T-cell (primary cell): ENCODE measurements around the gene MED17. TPM values are rescaled to one million over a fixed set of nuclear protein-coding genes. Genes with fewer than 3 reads are reported as not detected.
A peak's percentile ranks its signal among the peaks of the same experiment; 100 is the strongest.

ENCODE experiments used
- ATAC-seq, 4 experiments: fragments of 200-7000 bp in 3 of 4; fragments of 150-1000 bp in 1 of 4; cut with Tn5 transposase; replicated peaks in 1 of 4; 1 replicate in 3 of 4; 2 replicates in 1 of 4; pipeline ENCODE4 v1.10.0; 2021; ENCODE audit warnings: moderate library complexity in 3 of 4, mild to moderate bottlenecking in 2 of 4, moderate number of reproducible peaks in 1 of 4
- CTCF ChIA-PET, 2 donors: fragments of 300-600 bp; sonication (Branson Sonifier 250); formaldehyde crosslinking; loops; one replicate each; lab custom pipeline; 2022; ENCODE audit warnings: antibody characterized with exemption in 2 of 2; lab: Charles Lee
- POLR2A ChIA-PET, 2 donors: fragments of 300-600 bp; sonication (Branson Sonifier 250); formaldehyde crosslinking; loops; one replicate each; lab custom pipeline; 2022; ENCODE audit warnings: antibody characterized with exemption in 2 of 2; lab: Charles Lee
- DNase-seq, 35 experiments: peaks; one replicate each; pipeline versions ENCODE4 v3.0.0 to v3.0.0-alpha.2; 2013 to 2023
- H3K27ac ChIP-seq: one replicate; pipeline ENCODE4 v1.5.1; 2013; ENCODE audit warnings: low read length
- H3K27me3 ChIP-seq, 2 experiments: replicated peaks in 1 of 2; 1 replicate in 1 of 2; 2 replicates in 1 of 2; pipeline versions ENCODE4 v1.6.1 to v1.7.0; 2013; ENCODE audit warnings: low read length in 1 of 2, mixed read lengths in 1 of 2; ENCODE audit not compliant: control insufficient read depth in 2 of 2, insufficient read depth in 2 of 2; ENCODE audit errors: extremely low read depth in 1 of 2
- H3K36me3 ChIP-seq, 2 donors: 1 replicate in 1 of 2; 2 replicates in 1 of 2; pipeline versions ENCODE4 v1.6.1 to v1.7.0; 2013; ENCODE audit warnings: low read length in 1 of 2; ENCODE audit not compliant: control insufficient read depth in 2 of 2, insufficient read depth in 1 of 2; ENCODE audit errors: extremely low read depth in 1 of 2
- H3K4me1 ChIP-seq, 2 experiments: 1 replicate in 1 of 2; 2 replicates in 1 of 2; pipeline versions ENCODE4 v1.6.1 to v1.7.0; 2013; ENCODE audit warnings: low read length in 2 of 2, mixed read lengths in 1 of 2; ENCODE audit not compliant: insufficient read depth in 2 of 2, control insufficient read depth in 1 of 2; ENCODE audit errors: extremely low read depth in 1 of 2
- H3K4me3 ChIP-seq, 2 donors: 1 replicate in 1 of 2; 2 replicates in 1 of 2; pipeline versions ENCODE4 v1.5.1 to v1.7.0; 2013; ENCODE audit warnings: mild to moderate bottlenecking in 2 of 2, low read length in 1 of 2, moderate library complexity in 1 of 2; ENCODE audit not compliant: control insufficient read depth in 1 of 2; ENCODE audit errors: extremely low read depth in 1 of 2
- H3K9me3 ChIP-seq: 2 replicates; pipeline ENCODE4 v1.7.0; 2013
- H3K27ac Mint-ChIP-seq, 2 donors: one replicate each; pipeline ENCODE4 v1.8.0; 2020 to 2021; ENCODE audit warnings: mild to moderate bottlenecking in 2 of 2, mixed read lengths in 2 of 2
- H3K27me3 Mint-ChIP-seq, 2 donors: one replicate each; pipeline ENCODE4 v1.8.0; 2021 to 2022; ENCODE audit warnings: mixed read lengths in 2 of 2
- H3K36me3 Mint-ChIP-seq: one replicate; pipeline ENCODE4 v1.8.0; 2021; ENCODE audit warnings: mixed read lengths
- H3K4me1 Mint-ChIP-seq, 3 donors: one replicate each; pipeline ENCODE4 v1.8.0; 2020 to 2022; ENCODE audit warnings: mixed read lengths in 3 of 3, mild to moderate bottlenecking in 1 of 3
- H3K4me3 Mint-ChIP-seq, 3 donors: one replicate each; pipeline ENCODE4 v1.8.0; 2020 to 2022; ENCODE audit warnings: mild to moderate bottlenecking in 3 of 3, mixed read lengths in 3 of 3, moderate library complexity in 3 of 3
- H3K9me3 Mint-ChIP-seq, 3 donors: one replicate each; pipeline ENCODE4 v1.8.0; 2020 to 2022; ENCODE audit warnings: mixed read lengths in 3 of 3
- WGBS: methylation state at CpG from one replicate; pipeline ENCODE4 v1.1.5; 2013; ENCODE audit warnings: missing lambda C conversion rate; ENCODE audit not compliant: insufficient coverage; 5-methylcytosine and 5-hydroxymethylcytosine counted together
- total RNA-seq, 35 experiments: library from RNA in 6 of 35; stranded (reverse) in 6 of 35; fragments of 120-200 nt in 1 of 35; gene quantifications; one replicate each; pipeline versions ENCODE4 v1.2.1 to v1.2.4 and lab custom pipeline; 2013 to 2026

The MED17 gene
- total RNA-seq, 5 donors from 2014 or later (not counting 1 experiment from before 2014, with no cell fraction given): 64.1 to 71.7 (median 67.1) TPM

DNA sequence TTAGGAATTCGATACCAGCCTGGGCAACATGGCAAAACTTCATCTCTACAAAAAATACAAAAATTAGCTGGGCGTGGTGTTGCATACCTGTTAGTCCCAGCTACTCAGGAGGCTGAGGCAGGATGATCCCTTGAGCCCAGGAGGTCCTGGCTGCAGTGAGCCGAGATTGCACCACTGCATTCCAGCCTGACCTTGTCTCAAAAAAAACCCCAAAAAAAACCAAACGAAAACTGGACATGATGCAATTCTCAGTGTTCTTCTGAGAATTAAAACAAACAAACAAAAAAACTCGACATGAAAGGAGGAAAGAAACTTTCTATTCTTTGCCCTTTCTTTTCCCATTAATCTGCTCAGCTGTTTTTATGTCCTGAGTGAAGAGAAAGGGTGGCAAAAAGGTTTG, 7.4 kb downstream of the MED17 start:
- Mint-ChIP-seq H3K4me1 (peaks cover 25 to 31% (median 27%) of the 10 kb centered on the region in 3 donors), H3K4me3 (no peak overlapping the region), H3K27ac (no peak overlapping the region), H3K36me3 (peaks cover 66% of the 10 kb centered on the region), H3K9me3 (no peaks in the 10 kb centered on the region), H3K27me3 (no peaks in the 10 kb centered on the region)
- ChIA-PET POLR2A (interaction anchor here in 1 of 2 donors (1.0 kb wide), 2 partner anchors 9 to 51 kb away, joined by 3 read pairs; no protein-coding TSS in a partner anchor), CTCF (no interaction called here)
- WGBS: 100% methylated on average over 3 of the region's 5 CpGs
- DNase-seq (no peak), ATAC-seq (no peak)
- Histone ChIP-seq H3K4me3 (no peak overlapping the region), H3K27ac (no peak overlapping the region), H3K36me3 (peaks cover 0 to 77% of the 10 kb centered on the region in 2 donors), H3K4me1 (peaks cover 4 to 7% of the 10 kb centered on the region in 2 experiments), H3K9me3 (no peaks in the 10 kb centered on the region), H3K27me3 (no peaks in the 10 kb centered on the region)

DNA sequence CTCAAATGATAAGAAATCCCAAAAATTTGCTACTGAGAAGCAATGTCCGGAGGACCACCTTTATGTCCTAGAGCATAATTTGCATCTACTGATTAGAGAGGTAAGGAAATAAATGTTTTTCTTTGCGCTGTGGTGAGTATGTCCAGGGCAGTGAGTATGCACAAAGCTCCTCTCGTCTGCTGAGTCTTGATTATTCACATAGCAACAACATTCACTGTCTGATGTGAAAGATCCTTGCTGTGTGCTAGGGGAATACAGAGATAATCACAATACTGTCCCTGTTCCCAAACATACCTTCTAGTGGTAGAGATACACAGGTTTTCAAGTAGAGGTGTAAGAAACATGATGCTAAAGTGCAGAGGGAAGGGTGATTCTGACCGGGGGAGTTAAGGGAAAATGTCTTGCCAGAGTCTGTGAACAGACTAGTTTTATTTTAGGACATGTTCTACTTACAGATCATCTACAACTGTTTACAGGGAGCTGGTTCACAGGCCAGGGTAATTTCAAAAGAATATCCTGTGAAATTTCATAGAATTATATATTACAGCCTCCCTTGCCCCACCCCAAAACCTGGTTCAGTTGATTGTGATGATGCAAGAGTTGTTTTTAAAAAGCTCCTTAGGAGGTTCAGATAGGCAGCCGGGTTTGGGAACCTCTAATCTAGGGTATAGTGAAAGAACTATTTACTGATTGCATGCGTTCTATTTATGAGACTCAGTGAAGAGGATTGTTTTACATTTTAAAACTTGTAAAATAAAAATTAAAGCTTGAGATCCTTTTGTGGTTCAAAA, 12.6 kb downstream of the MED17 start:
- Histone ChIP-seq H3K4me1 (no peaks in the 10 kb centered on the region), H3K27ac (no peak overlapping the region), H3K4me3 (no peak overlapping the region), H3K27me3 (no peaks in the 10 kb centered on the region), H3K9me3 (no peaks in the 10 kb centered on the region), H3K36me3 (peaks cover 3 to 83% of the 10 kb centered on the region in 2 donors)
- ChIA-PET CTCF (no interaction called here), POLR2A (interaction anchor here in 1 of 2 donors (0.8 to 1.0 kb wide), 2 partner anchors 10 to 55 kb away, joined by 3 to 5 read pairs; partner anchors contain the start of genes C11orf54 and TAF1D)
- Mint-ChIP-seq H3K36me3 (peaks cover 55% of the 10 kb centered on the region), H3K9me3 (no peaks in the 10 kb centered on the region), H3K4me1 (peaks cover 5 to 11% (median 9%) of the 10 kb centered on the region in 3 donors), H3K4me3 (no peak overlapping the region), H3K27me3 (no peaks in the 10 kb centered on the region), H3K27ac (no peak overlapping the region)
- ATAC-seq (no peak), DNase-seq (no peak)
- no CpG with 5 or more reads among the region's 6 CpGs for WGBS

DNA sequence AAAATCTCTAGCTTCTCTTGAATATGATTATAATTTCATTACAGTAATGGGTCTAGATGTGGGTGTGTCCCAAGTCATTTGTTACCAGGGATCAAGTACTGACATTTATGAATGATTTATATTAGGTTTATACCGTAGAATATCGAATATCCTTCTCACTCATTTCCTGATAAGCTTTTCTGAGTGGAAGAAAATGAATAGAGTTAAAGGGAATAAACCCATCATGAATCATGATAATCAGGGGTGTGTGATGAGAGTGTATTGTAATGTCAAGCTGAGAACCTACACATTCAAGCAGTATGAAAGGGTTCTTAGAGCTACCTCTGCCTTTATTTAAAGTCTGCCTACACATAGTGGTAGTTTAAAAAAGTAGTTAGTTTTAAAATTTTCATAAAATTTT, 17.3 kb downstream of the MED17 start:
- Histone ChIP-seq H3K27me3 (no peaks in the 10 kb centered on the region), H3K4me1 (no peaks in the 10 kb centered on the region), H3K4me3 (no peak overlapping the region), H3K9me3 (no peaks in the 10 kb centered on the region), H3K36me3 (peaks cover 6 to 82% of the 10 kb centered on the region in 2 donors), H3K27ac (no peak overlapping the region)
- CTCF ChIA-PET: interaction anchor here in 1 of 2 donors (1.5 to 1.6 kb wide), 2 partner anchors 17 to 704 kb away, joined by 3 to 5 read pairs; partner anchors contain the start of gene MED17
- no peak overlapping the region for H3K4me3 Mint-ChIP-seq
- no peaks in the 10 kb centered on the region for H3K9me3 Mint-ChIP-seq
- no peaks in the 10 kb centered on the region for H3K27me3 Mint-ChIP-seq
- H3K36me3 Mint-ChIP-seq: peaks cover 51% of the 10 kb centered on the region
- H3K27ac Mint-ChIP-seq: no peak overlapping the region
- no peak for DNase-seq
- peaks cover 5 to 11% (median 6%) of the 10 kb centered on the region in 3 donors for H3K4me1 Mint-ChIP-seq
- WGBS: no CpG with 5 or more reads among the region's 2 CpGs
- ATAC-seq: no peak
- POLR2A ChIA-PET: interaction anchor here in 1 of 2 donors (0.8 to 2.0 kb wide), 3 partner anchors 9 to 18 kb away, joined by 3 to 9 read pairs (median 3); partner anchors contain the start of gene MED17

- ATAC-seq: no peak
- no peaks in the 10 kb centered on the region for H3K27me3 Mint-ChIP-seq
- Histone ChIP-seq H3K27me3 (no peaks in the 10 kb centered on the region), H3K4me1 (no peaks in the 10 kb centered on the region), H3K4me3 (no peak overlapping the region), H3K27ac (no peak overlapping the region), H3K36me3 (peaks cover 3 to 83% of the 10 kb centered on the region in 2 donors), H3K9me3 (no peaks in the 10 kb centered on the region)
- no peaks in the 10 kb centered on the region for H3K9me3 Mint-ChIP-seq
- H3K4me1 Mint-ChIP-seq: peaks cover 3 to 8% (median 5%) of the 10 kb centered on the region in 3 donors
- WGBS: 100% methylated on average over 1 of the region's 2 CpGs
- ChIA-PET POLR2A (no interaction called here), CTCF (no interaction called here)
- DNase-seq: no peak
- no peak overlapping the region for H3K4me3 Mint-ChIP-seq
- no peak overlapping the region for H3K27ac Mint-ChIP-seq
- H3K36me3 Mint-ChIP-seq: peaks cover 51% of the 10 kb centered on the region
These were observed 20.8 kb downstream of the MED17 start for GRCh38 chr11:93804879-93805278.

- no peak for ATAC-seq
- POLR2A ChIA-PET: interaction anchor here in 1 of 2 donors (0.6 kb wide), 1 partner anchor 14 kb away, joined by 4 read pairs; no protein-coding TSS in a partner anchor
- CTCF ChIA-PET: interaction anchor here in 1 of 2 donors (0.6 kb wide), 2 partner anchors 87 to 91 kb away, joined by 3 read pairs; no protein-coding TSS in a partner anchor
These were observed 23.9 kb downstream of the MED17 start for GRCh38 chr11:93807980-93808379.

GRCh38 chr11:93813974-93814373, 29.9 kb downstream of the MED17 start:
- Mint-ChIP-seq H3K27ac (peak overlapping the region in 1 of 2 donors; percentile 8), H3K9me3 (no peaks in the 10 kb centered on the region), H3K27me3 (no peaks in the 10 kb centered on the region), H3K4me1 (no peaks in the 10 kb centered on the region), H3K4me3 (no peak overlapping the region), H3K36me3 (peaks cover 44% of the 10 kb centered on the region)
- 100% methylated on average over 5 of the region's 5 CpGs for WGBS
- ChIA-PET POLR2A (interaction anchor here in 1 of 2 donors (0.7 kb wide), 1 partner anchor 90 kb away, joined by 3 read pairs; no protein-coding TSS in a partner anchor), CTCF (no interaction called here)
- H3K36me3 ChIP-seq: peaks cover 4 to 47% of the 10 kb centered on the region in 2 donors
- H3K27ac ChIP-seq: no peak overlapping the region
- H3K4me1 ChIP-seq: no peaks in the 10 kb centered on the region
- DNase-seq (no peak), ATAC-seq (no peak)
- no peaks in the 10 kb centered on the region for H3K27me3 ChIP-seq
- H3K4me3 ChIP-seq: no peak overlapping the region
- H3K9me3 ChIP-seq: no peaks in the 10 kb centered on the region

More at GRCh38 chr11:93807980-93808379, 23.9 kb downstream of the MED17 start:
- no peak for DNase-seq
- H3K27ac Mint-ChIP-seq: peak overlapping the region in 1 of 2 donors; percentile 28
- H3K9me3 Mint-ChIP-seq: no peaks in the 10 kb centered on the region
- no peak overlapping the region for H3K4me3 Mint-ChIP-seq
- Histone ChIP-seq H3K4me1 (no peaks in the 10 kb centered on the region), H3K27me3 (no peaks in the 10 kb centered on the region), H3K9me3 (no peaks in the 10 kb centered on the region), H3K36me3 (peaks cover 7 to 82% of the 10 kb centered on the region in 2 donors), H3K27ac (no peak overlapping the region), H3K4me3 (no peak overlapping the region)
- H3K4me1 Mint-ChIP-seq: no peaks in the 10 kb centered on the region
- H3K27me3 Mint-ChIP-seq: no peaks in the 10 kb centered on the region
- peaks cover 54% of the 10 kb centered on the region for H3K36me3 Mint-ChIP-seq
- 100% methylated on average over 2 of the region's 3 CpGs for WGBS
